Stomach (tissue), 9 donors: Measurements from ENCODE around the gene VAPB. TPM values are rescaled to one million over a fixed set of nuclear protein-coding genes. Genes with fewer than 3 reads are reported as not detected.
A peak's percentile ranks its signal among the peaks of the same experiment; 100 is the strongest.

Source experiments
- DNase-seq, 2 donors: peaks; one replicate each; pipeline versions ENCODE4 v3.0.0 to v3.0.0-alpha.2; 2013 to 2019
- H3K27ac ChIP-seq, 5 donors: fragments of 200-600 bp in 4 of 5; sonication (generic) in 4 of 5; one replicate each; pipeline ENCODE4 v1.5.1; 2013 to 2019; ENCODE audit warnings: mild to moderate bottlenecking in 1 of 5, moderate library complexity in 1 of 5
- H3K27me3 ChIP-seq, 3 donors: fragments of 200-600 bp; sonication (generic); one replicate each; pipeline ENCODE4 v1.5.1; 2017 to 2019; ENCODE audit warnings: mixed run types in 1 of 3
- H3K36me3 ChIP-seq, 4 donors: fragments of 200-600 bp; sonication (generic); 1 replicate in 3 of 4; 2 replicates in 1 of 4; pipeline ENCODE4 v1.5.1; 2016 to 2019
- H3K4me1 ChIP-seq, 4 donors: fragments of 200-600 bp; sonication (generic); one replicate each; pipeline ENCODE4 v1.5.1; 2016 to 2019
- H3K4me3 ChIP-seq, 4 donors: fragments of 200-600 bp; sonication (generic) in 3 of 4; one replicate each; pipeline ENCODE4 v1.5.1; 2016 to 2019; ENCODE audit warnings: mild to moderate bottlenecking in 1 of 4
- H3K9me3 ChIP-seq, 4 donors: fragments of 200-600 bp; sonication (generic); one replicate each; pipeline ENCODE4 v1.5.1; 2016 to 2019
- CTCF ChIP-seq, 7 experiments: fragments of 450-650 bp in 4 of 7; fragments of 200-600 bp in 3 of 7; sonication (generic) in 3 of 7; IDR thresholded peaks; one replicate each; pipeline ENCODE4 v1.5.1; 2016 to 2019; ENCODE audit warnings: antibody characterized with exemption in 7 of 7, control low read depth in 2 of 7, mild to moderate bottlenecking in 1 of 7
- EP300 ChIP-seq: sonication (generic); formaldehyde crosslinking; IDR thresholded peaks from one replicate; pipeline ENCODE4 v1.6.1; 2017; ENCODE audit warnings: antibody characterized with exemption
- POLR2A ChIP-seq, 4 donors: fragments of 450-650 bp; IDR thresholded peaks; one replicate each; pipeline ENCODE4 v1.6.1; 2016; ENCODE audit warnings: antibody characterized with exemption in 4 of 4, control low read depth in 2 of 4, mild to moderate bottlenecking in 1 of 4, moderate library complexity in 1 of 4
- POLR2AphosphoS5 ChIP-seq, 3 donors: sonication (generic); formaldehyde crosslinking; IDR thresholded peaks; one replicate each; pipeline ENCODE4 v1.6.1; 2016; ENCODE audit warnings: antibody characterized with exemption in 3 of 3
- WGBS, 5 donors: extraction: QIAGEN DNeasy Blood & Tissue Kit in 3 of 5; methylation state at CpG; one replicate each; pipeline versions ENCODE4 v1.1.5 to v1.1.7; 2013 to 2018; 5-methylcytosine and 5-hydroxymethylcytosine counted together
- intact Hi-C: fragments of 100-400 bp; cut with DNase I; formaldehyde crosslinking; loops from one replicate; pipeline ENCODE4 v1.15.1; 2023; ENCODE audit warnings: low total_unique reads
- polyA plus RNA-seq, 3 donors: library from polyadenylated mRNA; stranded (reverse); fragments of 200-250 nt; gene quantifications; one replicate each; pipeline ENCODE4 v1.2.3, GENCODE V29; 2013
- total RNA-seq, 5 donors: library from RNA; depleted of rRNA; stranded (reverse); fragments of >200 nt; gene quantifications; one replicate each; pipeline versions ENCODE4 v1.1.0 to v1.2.3, GENCODE V29; 2014 to 2016
- donor health status: healthy with polysubstance abuse.
- donor health status: Bipolar disorder and iron deficiency.
- donor health status: healthy.

Gene VAPB
- total and polyA plus RNA-seq, 8 donors = 7.6 to 40.6 (median 18.2) TPM

GRCh38 chr20:58377766-58378401 is 11.1 kb upstream of the VAPB start:
- DNase-seq = peak in 1 of 2 donors; percentile 24
- Histone ChIP-seq H3K36me3 (no peaks in the 10 kb centered on the region), H3K4me3 (no peak overlapping the region), H3K27me3 (peaks cover 0 to 34% (median 0%) of the 10 kb centered on the region in 3 donors), H3K9me3 (peaks cover 0 to 10% (median 0%) of the 10 kb centered on the region in 4 donors), H3K27ac (no peak overlapping the region), H3K4me1 (no peaks in the 10 kb centered on the region)
- TF ChIP-seq POLR2A (IDR thresholded peaks at IDR 0.05) = no peak
- TF ChIP-seq EP300 = no peak
- TF ChIP-seq CTCF (IDR thresholded peaks at IDR 0.05) = no peak
- TF ChIP-seq POLR2AphosphoS5 (IDR thresholded peaks at IDR 0.05) = no peak
- 56 to 71% (median 67%) methylated on average over 7 of the region's 7 CpGs for WGBS, 5 donors
- intact Hi-C loops = loop anchor here (10.0 kb wide), 1 partner anchor 53 kb away; no protein-coding TSS in a partner anchor

- 60 to 69% (median 64%) methylated on average over 3 of the region's 3 CpGs for WGBS, 5 donors
- Histone ChIP-seq H3K9me3 (peaks cover 0 to 10% (median 0%) of the 10 kb centered on the region in 4 donors), H3K27me3 (peaks cover 0 to 36% (median 0%) of the 10 kb centered on the region in 3 donors), H3K36me3 (no peaks in the 10 kb centered on the region), H3K27ac (no peak overlapping the region), H3K4me1 (no peaks in the 10 kb centered on the region), H3K4me3 (no peak overlapping the region)
- DNase-seq = no peak
- TF ChIP-seq EP300 (no peak), CTCF (IDR thresholded peaks at IDR 0.05) (no peak), POLR2AphosphoS5 (IDR thresholded peaks at IDR 0.05) (no peak), POLR2A (IDR thresholded peaks at IDR 0.05) (no peak)
- intact Hi-C loops = loop anchor here (10.0 kb wide), 1 partner anchor 54 kb away; no protein-coding TSS in a partner anchor
These were observed 10.3 kb upstream of the VAPB start for GRCh38 chr20:58378704-58379103.

- intact Hi-C loops = no loop called here
- 82 to 94% (median 93%) methylated on average over 7 of the region's 7 CpGs for whole genome bisulfite sequencing, 5 donors
- H3K4me3 ChIP-seq = no peak overlapping the region
These were observed 7.4 kb upstream of the VAPB start for GRCh38 chr20:58381627-58382026.

GRCh38 chr20:58382096-58382495 is 6.9 kb upstream of the VAPB start:
- H3K4me1 ChIP-seq = no peaks in the 10 kb centered on the region
- H3K36me3 ChIP-seq = no peaks in the 10 kb centered on the region
- H3K4me3 ChIP-seq = no peak overlapping the region
- intact Hi-C loops = no loop called here
- H3K9me3 ChIP-seq = peaks cover 0 to 10% (median 0%) of the 10 kb centered on the region in 4 donors
- TF ChIP-seq CTCF (IDR thresholded peaks at IDR 0.05) = no peak
- no peak for TF ChIP-seq POLR2A (IDR thresholded peaks at IDR 0.05)
- no peak for TF ChIP-seq EP300
- TF ChIP-seq POLR2AphosphoS5 (IDR thresholded peaks at IDR 0.05) = no peak
- 74 to 90% (median 86%) methylated on average over 4 of the region's 4 CpGs for WGBS, 5 donors
- H3K27ac ChIP-seq = no peak overlapping the region
- no peak for DNase-seq
- peaks cover 0 to 32% (median 0%) of the 10 kb centered on the region in 3 donors for H3K27me3 ChIP-seq

More at GRCh38 chr20:58381627-58382026, 7.4 kb upstream of the VAPB start:
- Histone ChIP-seq H3K36me3 (no peaks in the 10 kb centered on the region), H3K27me3 (peaks cover 0 to 36% (median 0%) of the 10 kb centered on the region in 3 donors), H3K27ac (no peak overlapping the region), H3K4me1 (no peaks in the 10 kb centered on the region), H3K9me3 (peaks cover 0 to 10% (median 0%) of the 10 kb centered on the region in 4 donors)
- no peak for DNase-seq
- TF ChIP-seq POLR2A (IDR thresholded peaks at IDR 0.05) = no peak
- no peak for TF ChIP-seq EP300
- no peak for TF ChIP-seq CTCF (IDR thresholded peaks at IDR 0.05)
- no peak for TF ChIP-seq POLR2AphosphoS5 (IDR thresholded peaks at IDR 0.05)
